ENCODE data around the gene EIF3F. TPM values are rescaled to one million over a fixed set of nuclear protein-coding genes. Genes with fewer than 3 reads are reported as not detected.

Gene EIF3F
- total and polyA plus RNA-seq, 9 of the 15 experiments (the other 6 are each of a cell fraction or from before 2014, with no cell fraction given), result 50.1 to 259 (median 135) TPM

DNA sequence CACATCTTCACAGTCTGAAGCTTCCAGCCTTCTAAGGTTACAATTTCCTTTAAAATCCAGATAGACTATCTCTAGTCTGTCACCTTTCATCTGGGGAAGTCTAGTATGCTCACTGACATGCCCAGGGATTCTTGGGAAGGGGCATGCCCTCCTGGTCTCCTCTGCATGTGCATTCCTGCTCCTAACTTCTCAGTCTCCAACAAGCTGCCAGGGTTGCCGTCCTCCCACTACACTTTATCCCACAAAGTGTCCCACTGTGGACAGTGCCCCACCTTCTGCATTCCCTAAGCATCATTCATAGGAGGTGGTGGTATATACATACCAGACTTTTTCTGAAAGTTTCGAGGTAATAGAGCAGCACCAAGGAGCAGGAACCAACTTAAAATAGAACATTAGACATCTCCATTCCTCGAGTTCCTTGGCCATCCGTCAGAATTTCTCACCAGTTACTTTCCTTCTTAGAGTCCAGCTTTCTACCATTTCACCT lies 28.7 kb downstream of the EIF3F start:
- no peak for ATAC-seq
- Histone ChIP-seq H3K9me1 (ENCODE audit: control insufficient read depth, insufficient read depth, low read length) (no peaks in the 10 kb centered on the region), H3K27me3 (ENCODE audit: control insufficient read depth in 2 of 2, insufficient read depth in 2 of 2, low read length in 2 of 2) (peaks cover 11 to 36% of the 10 kb centered on the region in 2 experiments; a peak in 4 of 5 replicates), H3K27ac (ENCODE audit: extremely low read depth, low read depth, low read length) (no peak overlapping the region), H3K4me3 (no peak overlapping the region), H3K4me2 (ENCODE audit: insufficient read depth, low read length) (no peak overlapping the region), H4K20me1 (replicated peaks; ENCODE audit: control insufficient read depth, insufficient read depth, low read length) (no peaks in the 10 kb centered on the region), H3K9ac (ENCODE audit: insufficient read depth in 1 of 2, low read depth in 2 of 2, low read length in 2 of 2) (no peak overlapping the region), H2AFZ (ENCODE audit: low read depth, low read length) (no peak overlapping the region), H3K79me2 (ENCODE audit: control insufficient read depth, insufficient read depth, low read length) (no peaks in the 10 kb centered on the region), H3K4me1 (replicated peaks in 1 of 2; ENCODE audit: control insufficient read depth in 2 of 2, insufficient read depth in 2 of 2, low read length in 2 of 2) (peaks cover 0 to 11% of the 10 kb centered on the region in 2 experiments; a peak in 2 of 5 replicates), H3K9me3 (replicated peaks; ENCODE audit: control insufficient read depth, insufficient read depth, low read depth, low read length) (no peaks in the 10 kb centered on the region), H3K36me3 (ENCODE audit: control insufficient read depth, insufficient read depth, low read length) (no peaks in the 10 kb centered on the region)
- 0% methylated on average over 4 of the region's 4 CpGs for WGBS (ENCODE audit: insufficient coverage, low coverage, missing lambda C conversion rate)
- ChIA-PET POLR2A (interaction anchor here (0.6 to 0.9 kb wide), 2 partner anchors 63 to 1797 kb away, joined by 3 to 4 read pairs; no protein-coding TSS in a partner anchor), CTCF (ENCODE audit: low intra/inter-chr PET ratio) (no interaction called here)
- in situ Hi-C loops (cut with MboI) (no loop called here), intact Hi-C loops (cut with micrococcal nuclease) (no loop called here)
- FAIRE-seq, result no peak
- no peak for DNase-seq (ENCODE audit: extremely low read depth in 1 of 4, low spot score in 3 of 4)
- no TSS peak for BruUV-seq (replicated peaks)
- TF ChIP-seq ZNF197 (CRISPR knock-in tag; IDR thresholded peaks at IDR 0.05; ENCODE audit: low read depth) (no peak), SNRNP70 (optimal IDR thresholded peaks at IDR 0.05; ENCODE audit: low read depth, low read length) (no peak), ZNF77 (CRISPR knock-in tag; IDR thresholded peaks at IDR 0.05) (no peak), CSDE1 (IDR thresholded peaks at IDR 0.05) (no peak), CBFA2T2 (conservative IDR thresholded peaks at IDR 0.05) (no peak), POLR2B (IDR thresholded peaks at IDR 0.05; ENCODE audit: low read depth, partially characterized antibody) (no peak), XRCC5 (IDR thresholded peaks at IDR 0.05; ENCODE audit: low read depth, low read length) (no peak), ZFP30 (CRISPR knock-in tag; IDR thresholded peaks at IDR 0.05; ENCODE audit: borderline replicate concordance) (no peak), ZNF695 (CRISPR knock-in tag; IDR thresholded peaks at IDR 0.05) (no peak), BMI1 (IDR thresholded peaks at IDR 0.05; ENCODE audit: low read length) (no peak), ZNF354B (CRISPR knock-in tag; IDR thresholded peaks at IDR 0.05) (no peak), ZNF143 (CRISPR knock-in tag; IDR thresholded peaks at IDR 0.05) (no peak)
- TF ChIP-seq, protein P1, sequence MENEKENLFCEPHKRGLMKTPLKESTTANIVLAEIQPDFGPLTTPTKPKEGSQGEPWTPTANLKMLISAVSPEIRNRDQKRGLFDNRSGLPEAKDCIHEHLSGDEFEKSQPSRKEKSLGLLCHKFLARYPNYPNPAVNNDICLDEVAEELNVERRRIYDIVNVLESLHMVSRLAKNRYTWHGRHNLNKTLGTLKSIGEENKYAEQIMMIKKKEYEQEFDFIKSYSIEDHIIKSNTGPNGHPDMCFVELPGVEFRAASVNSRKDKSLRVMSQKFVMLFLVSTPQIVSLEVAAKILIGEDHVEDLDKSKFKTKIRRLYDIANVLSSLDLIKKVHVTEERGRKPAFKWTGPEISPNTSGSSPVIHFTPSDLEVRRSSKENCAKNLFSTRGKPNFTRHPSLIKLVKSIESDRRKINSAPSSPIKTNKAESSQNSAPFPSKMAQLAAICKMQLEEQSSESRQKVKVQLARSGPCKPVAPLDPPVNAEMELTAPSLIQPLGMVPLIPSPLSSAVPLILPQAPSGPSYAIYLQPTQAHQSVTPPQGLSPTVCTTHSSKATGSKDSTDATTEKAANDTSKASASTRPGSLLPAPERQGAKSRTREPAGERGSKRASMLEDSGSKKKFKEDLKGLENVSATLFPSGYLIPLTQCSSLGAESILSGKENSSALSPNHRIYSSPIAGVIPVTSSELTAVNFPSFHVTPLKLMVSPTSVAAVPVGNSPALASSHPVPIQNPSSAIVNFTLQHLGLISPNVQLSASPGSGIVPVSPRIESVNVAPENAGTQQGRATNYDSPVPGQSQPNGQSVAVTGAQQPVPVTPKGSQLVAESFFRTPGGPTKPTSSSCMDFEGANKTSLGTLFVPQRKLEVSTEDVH (IDR thresholded peaks at IDR 0.05; ENCODE audit: low read depth, partially characterized antibody), result no peak
- TF ChIP-seq, protein P2, sequence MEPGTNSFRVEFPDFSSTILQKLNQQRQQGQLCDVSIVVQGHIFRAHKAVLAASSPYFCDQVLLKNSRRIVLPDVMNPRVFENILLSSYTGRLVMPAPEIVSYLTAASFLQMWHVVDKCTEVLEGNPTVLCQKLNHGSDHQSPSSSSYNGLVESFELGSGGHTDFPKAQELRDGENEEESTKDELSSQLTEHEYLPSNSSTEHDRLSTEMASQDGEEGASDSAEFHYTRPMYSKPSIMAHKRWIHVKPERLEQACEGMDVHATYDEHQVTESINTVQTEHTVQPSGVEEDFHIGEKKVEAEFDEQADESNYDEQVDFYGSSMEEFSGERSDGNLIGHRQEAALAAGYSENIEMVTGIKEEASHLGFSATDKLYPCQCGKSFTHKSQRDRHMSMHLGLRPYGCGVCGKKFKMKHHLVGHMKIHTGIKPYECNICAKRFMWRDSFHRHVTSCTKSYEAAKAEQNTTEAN (CRISPR knock-in tag; IDR thresholded peaks at IDR 0.05), result no peak
- TF ChIP-seq, protein P3, sequence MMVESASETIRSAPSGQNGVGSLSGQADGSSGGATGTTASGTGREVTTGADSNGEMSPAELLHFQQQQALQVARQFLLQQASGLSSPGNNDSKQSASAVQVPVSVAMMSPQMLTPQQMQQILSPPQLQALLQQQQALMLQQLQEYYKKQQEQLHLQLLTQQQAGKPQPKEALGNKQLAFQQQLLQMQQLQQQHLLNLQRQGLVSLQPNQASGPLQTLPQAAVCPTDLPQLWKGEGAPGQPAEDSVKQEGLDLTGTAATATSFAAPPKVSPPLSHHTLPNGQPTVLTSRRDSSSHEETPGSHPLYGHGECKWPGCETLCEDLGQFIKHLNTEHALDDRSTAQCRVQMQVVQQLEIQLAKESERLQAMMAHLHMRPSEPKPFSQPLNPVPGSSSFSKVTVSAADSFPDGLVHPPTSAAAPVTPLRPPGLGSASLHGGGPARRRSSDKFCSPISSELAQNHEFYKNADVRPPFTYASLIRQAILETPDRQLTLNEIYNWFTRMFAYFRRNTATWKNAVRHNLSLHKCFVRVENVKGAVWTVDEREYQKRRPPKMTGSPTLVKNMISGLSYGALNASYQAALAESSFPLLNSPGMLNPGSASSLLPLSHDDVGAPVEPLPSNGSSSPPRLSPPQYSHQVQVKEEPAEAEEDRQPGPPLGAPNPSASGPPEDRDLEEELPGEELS (CRISPR knock-in tag; IDR thresholded peaks at IDR 0.05; ENCODE audit: borderline replicate concordance), result no peak
- TF ChIP-seq, protein P4, sequence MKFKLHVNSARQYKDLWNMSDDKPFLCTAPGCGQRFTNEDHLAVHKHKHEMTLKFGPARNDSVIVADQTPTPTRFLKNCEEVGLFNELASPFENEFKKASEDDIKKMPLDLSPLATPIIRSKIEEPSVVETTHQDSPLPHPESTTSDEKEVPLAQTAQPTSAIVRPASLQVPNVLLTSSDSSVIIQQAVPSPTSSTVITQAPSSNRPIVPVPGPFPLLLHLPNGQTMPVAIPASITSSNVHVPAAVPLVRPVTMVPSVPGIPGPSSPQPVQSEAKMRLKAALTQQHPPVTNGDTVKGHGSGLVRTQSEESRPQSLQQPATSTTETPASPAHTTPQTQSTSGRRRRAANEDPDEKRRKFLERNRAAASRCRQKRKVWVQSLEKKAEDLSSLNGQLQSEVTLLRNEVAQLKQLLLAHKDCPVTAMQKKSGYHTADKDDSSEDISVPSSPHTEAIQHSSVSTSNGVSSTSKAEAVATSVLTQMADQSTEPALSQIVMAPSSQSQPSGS (CRISPR knock-in tag; IDR thresholded peaks at IDR 0.05), result no peak

All from K562 (cell line).